ENCODE data around the gene INSC. TPM values are rescaled to one million over a fixed set of nuclear protein-coding genes. Genes with fewer than 3 reads are reported as not detected.
"Not testable (repeated sequence)": the region's sequence is repeated elsewhere in the genome, so short reads cannot be mapped to it uniquely, and the experiment has no call there.

Gene INSC
- not detected in 2 replicates for total RNA-seq
- long read RNA-seq = 0 reads

GRCh38 chr11:15114501-15115475 lies at the start of gene INSC:
Gene INSC (plus strand): TSS chr11:15114923. CDS start chr11:15149175, 34,252 bp downstream.
- DNase-seq (ENCODE audit: extremely low spot score, unreplicated experiment) = peak; percentile 81
- Mint-ChIP-seq H3K4me1 (ENCODE audit: unreplicated experiment) (peaks cover 3% of the 10 kb centered on the region), H3K9me3 (ENCODE audit: unreplicated experiment) (no peaks in the 10 kb centered on the region), H3K27ac (ENCODE audit: unreplicated experiment) (no peak within 1 kb of the TSS), H3K36me3 (ENCODE audit: unreplicated experiment) (no peaks in the 10 kb centered on the region), H3K4me3 (ENCODE audit: unreplicated experiment) (no peak within 1 kb of the TSS), H3K27me3 (ENCODE audit: unreplicated experiment) (peaks cover 25% of the 10 kb centered on the region)
- no peak for TF ChIP-seq CTCF (IDR thresholded peaks at IDR 0.05)

GRCh38 chr11:15069751-15070150 lies 45.0 kb upstream of the INSC start:
- DNase-seq (ENCODE audit: extremely low spot score, unreplicated experiment); H3K27ac Mint-ChIP-seq (ENCODE audit: unreplicated experiment); H3K36me3 Mint-ChIP-seq (ENCODE audit: unreplicated experiment); H3K4me3 Mint-ChIP-seq (ENCODE audit: unreplicated experiment); H3K27me3 Mint-ChIP-seq (ENCODE audit: unreplicated experiment); H3K4me1 Mint-ChIP-seq (ENCODE audit: unreplicated experiment): not testable (repeated sequence)
- peaks cover 25% of the 10 kb centered on the region for H3K9me3 Mint-ChIP-seq (ENCODE audit: unreplicated experiment)

- H3K36me3 Mint-ChIP-seq (ENCODE audit: unreplicated experiment) = no peaks in the 10 kb centered on the region
- H3K4me3 Mint-ChIP-seq (ENCODE audit: unreplicated experiment) = no peak overlapping the region
- peaks cover 24% of the 10 kb centered on the region for H3K9me3 Mint-ChIP-seq (ENCODE audit: unreplicated experiment)
- no peak for DNase-seq (ENCODE audit: extremely low spot score, unreplicated experiment)
- TF ChIP-seq CTCF (IDR thresholded peaks at IDR 0.05) = no peak
- H3K27ac Mint-ChIP-seq (ENCODE audit: unreplicated experiment) = no peak overlapping the region
- H3K27me3 Mint-ChIP-seq (ENCODE audit: unreplicated experiment) = no peaks in the 10 kb centered on the region
- H3K4me1 Mint-ChIP-seq (ENCODE audit: unreplicated experiment) = no peaks in the 10 kb centered on the region
These were observed 43.0 kb upstream of the INSC start for GRCh38 chr11:15071556-15072255.

GRCh38 chr11:15072551-15073143 lies 42.1 kb upstream of the INSC start:
- H3K27me3 Mint-ChIP-seq (ENCODE audit: unreplicated experiment) = no peaks in the 10 kb centered on the region
- no peak overlapping the region for H3K27ac Mint-ChIP-seq (ENCODE audit: unreplicated experiment)
- no peak overlapping the region for H3K4me3 Mint-ChIP-seq (ENCODE audit: unreplicated experiment)
- peaks cover 21% of the 10 kb centered on the region for H3K9me3 Mint-ChIP-seq (ENCODE audit: unreplicated experiment)
- H3K4me1 Mint-ChIP-seq (ENCODE audit: unreplicated experiment) = no peaks in the 10 kb centered on the region
- H3K36me3 Mint-ChIP-seq (ENCODE audit: unreplicated experiment) = no peaks in the 10 kb centered on the region
- DNase-seq (ENCODE audit: extremely low spot score, unreplicated experiment) = no peak
- TF ChIP-seq CTCF (IDR thresholded peaks at IDR 0.05) = no peak

GRCh38 chr11:15073361-15074205 lies 41.1 kb upstream of the INSC start, which contains the start of gene CALCB:
Gene CALCB (plus strand): TSS chr11:15073593. CDS start chr11:15074719, 1,126 bp downstream.
- Mint-ChIP-seq H3K9me3 (ENCODE audit: unreplicated experiment) (peaks cover 12% of the 10 kb centered on the region), H3K36me3 (ENCODE audit: unreplicated experiment) (no peaks in the 10 kb centered on the region), H3K4me1 (ENCODE audit: unreplicated experiment) (no peaks in the 10 kb centered on the region), H3K27me3 (ENCODE audit: unreplicated experiment) (peaks cover 2% of the 10 kb centered on the region), H3K27ac (ENCODE audit: unreplicated experiment) (no peak within 1 kb of the TSS), H3K4me3 (ENCODE audit: unreplicated experiment) (no peak within 1 kb of the TSS)
- no peak for DNase-seq (ENCODE audit: extremely low spot score, unreplicated experiment)
- TF ChIP-seq CTCF (IDR thresholded peaks at IDR 0.05) = no peak
